ENCODE data around the gene LYRM4.

DNA sequence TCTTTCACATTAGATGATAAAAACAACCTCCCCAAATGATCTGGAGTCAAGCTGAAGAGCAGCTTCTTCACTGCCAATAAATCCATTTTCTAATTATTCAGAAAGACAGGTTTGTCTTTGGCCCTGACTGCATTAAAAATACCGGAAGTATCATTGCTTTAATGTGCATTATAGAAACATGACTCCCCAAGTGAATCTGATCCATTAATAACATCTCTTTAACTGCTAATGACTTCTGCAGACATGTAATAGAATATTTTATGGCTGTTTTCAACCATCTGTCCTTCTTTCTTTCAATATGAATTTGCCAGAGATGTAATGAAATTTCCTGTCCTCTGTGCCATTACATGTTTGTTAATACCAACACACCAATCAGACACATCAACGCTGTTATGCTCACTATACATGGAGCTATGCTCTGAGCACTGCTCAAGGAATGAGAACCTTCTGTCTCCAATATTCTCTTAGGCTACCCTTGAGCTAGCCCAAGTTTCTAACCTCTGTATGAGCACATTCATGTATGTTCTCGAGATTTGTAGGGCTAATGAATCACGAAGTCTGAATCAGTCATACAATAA lies 87.8 kb downstream of the LYRM4 start:
- TF ChIP-seq, protein P1, sequence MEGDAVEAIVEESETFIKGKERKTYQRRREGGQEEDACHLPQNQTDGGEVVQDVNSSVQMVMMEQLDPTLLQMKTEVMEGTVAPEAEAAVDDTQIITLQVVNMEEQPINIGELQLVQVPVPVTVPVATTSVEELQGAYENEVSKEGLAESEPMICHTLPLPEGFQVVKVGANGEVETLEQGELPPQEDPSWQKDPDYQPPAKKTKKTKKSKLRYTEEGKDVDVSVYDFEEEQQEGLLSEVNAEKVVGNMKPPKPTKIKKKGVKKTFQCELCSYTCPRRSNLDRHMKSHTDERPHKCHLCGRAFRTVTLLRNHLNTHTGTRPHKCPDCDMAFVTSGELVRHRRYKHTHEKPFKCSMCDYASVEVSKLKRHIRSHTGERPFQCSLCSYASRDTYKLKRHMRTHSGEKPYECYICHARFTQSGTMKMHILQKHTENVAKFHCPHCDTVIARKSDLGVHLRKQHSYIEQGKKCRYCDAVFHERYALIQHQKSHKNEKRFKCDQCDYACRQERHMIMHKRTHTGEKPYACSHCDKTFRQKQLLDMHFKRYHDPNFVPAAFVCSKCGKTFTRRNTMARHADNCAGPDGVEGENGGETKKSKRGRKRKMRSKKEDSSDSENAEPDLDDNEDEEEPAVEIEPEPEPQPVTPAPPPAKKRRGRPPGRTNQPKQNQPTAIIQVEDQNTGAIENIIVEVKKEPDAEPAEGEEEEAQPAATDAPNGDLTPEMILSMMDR (IDR thresholded peaks at IDR 0.05) = no peak
- no peak for TF ChIP-seq EP300 (IDR thresholded peaks at IDR 0.05)

Measured in esophagus muscularis mucosa (tissue), 3 donors.